ENCODE data around the gene ARL17B. TPM values are rescaled to one million over a fixed set of nuclear protein-coding genes. Genes with fewer than 3 reads are reported as not detected.
A peak's percentile ranks its signal among the peaks of the same experiment; 100 is the strongest.
"Not testable (repeated sequence)": the region's sequence is repeated elsewhere in the genome, so short reads cannot be mapped to it uniquely, and the experiment has no call there.

ARL17B gene
- total and polyA plus RNA-seq, 9 donors, result 4.4 to 10.6 (median 7.1) TPM

- not testable (repeated sequence) for H3K9me3 ChIP-seq (replicated peaks; ENCODE audit: control insufficient read depth, low read depth, low read length); H3K4me3 ChIP-seq (ENCODE audit: low read length); H3K27ac ChIP-seq (ENCODE audit: low read length); H3K4me1 ChIP-seq (ENCODE audit: control insufficient read depth, insufficient read depth, low read length); H3K36me3 ChIP-seq (ENCODE audit: control insufficient read depth, insufficient read depth, low read length); H3K27me3 ChIP-seq (ENCODE audit: control insufficient read depth, insufficient read depth, low read length); DNase-seq
- no CpG with 5 or more reads among the region's 8 CpGs for WGBS (ENCODE audit: insufficient coverage)
These were observed 107.8 kb downstream of the ARL17B start for GRCh38 chr17:46253722-46254121.

- not testable (repeated sequence) for DNase-seq; H3K4me1 ChIP-seq (ENCODE audit: control insufficient read depth, insufficient read depth, low read length); H3K36me3 ChIP-seq (ENCODE audit: control insufficient read depth, insufficient read depth, low read length); H3K27ac ChIP-seq (ENCODE audit: low read length); H3K9me3 ChIP-seq (replicated peaks; ENCODE audit: control insufficient read depth, low read depth, low read length); H3K27me3 ChIP-seq (ENCODE audit: control insufficient read depth, insufficient read depth, low read length); H3K4me3 ChIP-seq (ENCODE audit: low read length)
- 89% methylated on average over 7 of the region's 31 CpGs for WGBS (ENCODE audit: insufficient coverage)
These were observed 108.8 kb downstream of the ARL17B start for GRCh38 chr17:46252804-46253203.

DNA sequence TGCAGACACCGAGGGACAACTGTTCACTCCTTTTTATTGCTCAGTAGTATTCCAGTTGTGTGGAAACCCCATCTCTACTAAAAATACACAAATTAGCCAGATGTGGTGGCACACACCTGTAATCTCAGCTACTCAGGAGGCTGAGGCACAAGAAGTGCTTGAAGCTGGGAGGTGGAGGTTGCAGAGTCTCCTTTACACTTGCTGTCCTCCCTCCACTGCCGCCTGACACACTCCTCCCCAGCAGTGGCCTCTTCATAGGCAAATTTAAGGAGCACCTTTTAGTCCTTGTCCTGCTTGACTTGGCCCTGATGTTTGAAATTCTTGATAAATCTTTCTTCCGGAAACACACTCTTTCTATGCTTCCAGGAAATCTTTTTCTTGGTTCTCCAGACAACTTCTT lies 112.4 kb downstream of the ARL17B start:
- not testable (repeated sequence) for H3K27me3 ChIP-seq (ENCODE audit: control insufficient read depth, insufficient read depth, low read length); H3K4me3 ChIP-seq (ENCODE audit: low read length); H3K27ac ChIP-seq (ENCODE audit: low read length); H3K4me1 ChIP-seq (ENCODE audit: control insufficient read depth, insufficient read depth, low read length); DNase-seq; H3K36me3 ChIP-seq (ENCODE audit: control insufficient read depth, insufficient read depth, low read length); H3K9me3 ChIP-seq (replicated peaks; ENCODE audit: control insufficient read depth, low read depth, low read length)
- 100% methylated on average over 1 of the region's 3 CpGs for WGBS (ENCODE audit: insufficient coverage)

- H3K36me3 ChIP-seq (ENCODE audit: control insufficient read depth, insufficient read depth, low read length); H3K9me3 ChIP-seq (replicated peaks; ENCODE audit: control insufficient read depth, low read depth, low read length); H3K27ac ChIP-seq (ENCODE audit: low read length); H3K4me1 ChIP-seq (ENCODE audit: control insufficient read depth, insufficient read depth, low read length); H3K4me3 ChIP-seq (ENCODE audit: low read length); DNase-seq; H3K27me3 ChIP-seq (ENCODE audit: control insufficient read depth, insufficient read depth, low read length): not testable (repeated sequence)
- WGBS (ENCODE audit: insufficient coverage), result 66% methylated on average over 2 of the region's 14 CpGs
These were observed 116.4 kb downstream of the ARL17B start for GRCh38 chr17:46244949-46245768.

DNA sequence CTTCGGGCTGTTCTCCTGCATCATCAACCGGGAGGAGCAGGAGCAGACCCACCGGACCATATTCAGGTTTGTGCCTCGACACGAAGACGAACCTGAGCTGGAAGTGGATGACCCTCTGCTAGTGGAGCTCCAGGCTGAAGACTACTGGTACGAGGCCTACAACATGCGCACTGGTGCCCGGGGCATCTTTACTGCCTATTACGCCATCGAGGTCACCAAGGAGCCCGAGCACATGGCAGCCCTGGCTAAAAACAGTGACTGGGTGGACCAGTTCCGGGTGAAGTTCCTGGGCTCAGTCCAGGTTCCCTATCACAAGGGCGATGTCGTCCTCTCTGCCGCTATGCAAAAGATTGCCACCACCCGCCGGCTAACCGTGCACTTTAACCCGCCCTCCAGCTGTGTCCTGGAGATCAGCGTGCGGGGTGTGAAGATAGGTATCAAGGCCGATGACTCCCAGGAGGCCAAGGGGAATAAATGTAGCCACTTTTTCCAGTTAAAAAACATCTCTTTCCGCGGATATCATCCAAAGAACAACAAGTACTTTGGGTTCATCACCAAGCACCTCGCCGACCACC lies 117.1 kb downstream of the ARL17B start:
- H3K27ac ChIP-seq (ENCODE audit: low read length); DNase-seq; H3K4me3 ChIP-seq (ENCODE audit: low read length); H3K36me3 ChIP-seq (ENCODE audit: control insufficient read depth, insufficient read depth, low read length); H3K4me1 ChIP-seq (ENCODE audit: control insufficient read depth, insufficient read depth, low read length); H3K9me3 ChIP-seq (replicated peaks; ENCODE audit: control insufficient read depth, low read depth, low read length); H3K27me3 ChIP-seq (ENCODE audit: control insufficient read depth, insufficient read depth, low read length): not testable (repeated sequence)
- no CpG with 5 or more reads among the region's 27 CpGs for WGBS (ENCODE audit: insufficient coverage)

DNA sequence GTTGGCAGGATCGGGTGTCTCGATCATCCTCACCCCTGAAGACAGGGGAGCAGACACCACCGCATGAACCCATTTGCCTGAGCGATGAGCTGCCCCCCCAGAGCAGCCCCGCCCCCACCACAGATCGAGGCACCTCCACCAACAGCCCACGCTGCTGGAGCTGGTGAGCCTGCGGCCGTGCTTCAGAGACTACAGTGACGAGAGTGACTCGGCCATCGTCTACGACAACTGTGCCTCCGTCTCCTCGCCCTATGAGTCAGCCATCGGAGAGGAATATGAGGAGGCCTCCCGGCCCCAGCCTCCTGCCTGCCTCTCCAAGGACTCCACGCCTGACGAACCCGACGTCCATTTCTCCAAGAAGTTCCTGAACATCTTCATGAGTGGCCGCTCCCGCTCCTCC lies 117.6 kb downstream of the ARL17B start:
- not testable (repeated sequence) for H3K9me3 ChIP-seq (replicated peaks; ENCODE audit: control insufficient read depth, low read depth, low read length); H3K27ac ChIP-seq (ENCODE audit: low read length); H3K4me3 ChIP-seq (ENCODE audit: low read length); H3K27me3 ChIP-seq (ENCODE audit: control insufficient read depth, insufficient read depth, low read length); DNase-seq; H3K36me3 ChIP-seq (ENCODE audit: control insufficient read depth, insufficient read depth, low read length); H3K4me1 ChIP-seq (ENCODE audit: control insufficient read depth, insufficient read depth, low read length)
- no CpG with 5 or more reads among the region's 23 CpGs for WGBS (ENCODE audit: insufficient coverage)

DNA sequence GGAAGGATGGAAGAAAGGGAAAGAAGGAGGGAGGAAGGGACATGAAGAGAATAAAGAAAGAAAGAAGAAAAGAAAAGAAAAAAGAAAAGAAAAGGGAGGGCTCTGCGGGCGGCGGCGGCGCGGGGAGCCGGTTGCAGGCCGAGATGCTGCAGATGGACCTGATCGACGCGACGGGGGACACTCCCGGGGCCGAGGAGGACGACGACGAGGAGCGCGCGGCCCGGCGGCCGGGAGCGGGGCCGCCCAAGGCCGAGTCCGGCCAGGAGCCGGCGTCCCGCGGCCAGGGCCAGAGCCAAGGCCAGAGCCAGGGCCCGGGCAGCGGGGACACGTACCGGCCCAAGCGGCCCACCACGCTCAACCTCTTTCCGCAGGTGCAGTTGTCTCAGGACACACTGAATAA lies 118.1 kb downstream of the ARL17B start:
- no CpG with 5 or more reads among the region's 38 CpGs for WGBS (ENCODE audit: insufficient coverage)
- not testable (repeated sequence) for H3K27me3 ChIP-seq (ENCODE audit: control insufficient read depth, insufficient read depth, low read length); H3K4me3 ChIP-seq (ENCODE audit: low read length); DNase-seq; H3K9me3 ChIP-seq (replicated peaks; ENCODE audit: control insufficient read depth, low read depth, low read length); H3K27ac ChIP-seq (ENCODE audit: low read length); H3K36me3 ChIP-seq (ENCODE audit: control insufficient read depth, insufficient read depth, low read length); H3K4me1 ChIP-seq (ENCODE audit: control insufficient read depth, insufficient read depth, low read length)

- not testable (repeated sequence) for H3K4me3 ChIP-seq (ENCODE audit: low read length); H3K27me3 ChIP-seq (ENCODE audit: control insufficient read depth, insufficient read depth, low read length); H3K4me1 ChIP-seq (ENCODE audit: control insufficient read depth, insufficient read depth, low read length); H3K27ac ChIP-seq (ENCODE audit: low read length); DNase-seq; H3K36me3 ChIP-seq (ENCODE audit: control insufficient read depth, insufficient read depth, low read length); H3K9me3 ChIP-seq (replicated peaks; ENCODE audit: control insufficient read depth, low read depth, low read length)
- no CpG with 5 or more reads among the region's 8 CpGs for WGBS (ENCODE audit: insufficient coverage)
These were observed 130.2 kb downstream of the ARL17B start for GRCh38 chr17:46231359-46231758.

GRCh38 chr17:46225274-46225794 lies 136.2 kb downstream of the ARL17B start:
- H3K9me3 ChIP-seq (replicated peaks; ENCODE audit: control insufficient read depth, low read depth, low read length); H3K27me3 ChIP-seq (ENCODE audit: control insufficient read depth, insufficient read depth, low read length); H3K27ac ChIP-seq (ENCODE audit: low read length); H3K36me3 ChIP-seq (ENCODE audit: control insufficient read depth, insufficient read depth, low read length); H3K4me1 ChIP-seq (ENCODE audit: control insufficient read depth, insufficient read depth, low read length): not testable (repeated sequence)
- no CpG with 5 or more reads among the region's 22 CpGs for WGBS (ENCODE audit: insufficient coverage)
- peak; percentile 97 for DNase-seq
- peak overlapping the region; percentile 50 for H3K4me3 ChIP-seq (ENCODE audit: low read length)

GRCh38 chr17:46224864-46225263 lies 136.7 kb downstream of the ARL17B start:
- WGBS (ENCODE audit: insufficient coverage), result 0% methylated on average over 11 of the region's 54 CpGs
- peak; percentile 39 for DNase-seq

More at GRCh38 chr17:46224864-46225263, 136.7 kb downstream of the ARL17B start:
- H3K27ac ChIP-seq (ENCODE audit: low read length); H3K36me3 ChIP-seq (ENCODE audit: control insufficient read depth, insufficient read depth, low read length); H3K27me3 ChIP-seq (ENCODE audit: control insufficient read depth, insufficient read depth, low read length); H3K4me1 ChIP-seq (ENCODE audit: control insufficient read depth, insufficient read depth, low read length); H3K9me3 ChIP-seq (replicated peaks; ENCODE audit: control insufficient read depth, low read depth, low read length): not testable (repeated sequence)
- H3K4me3 ChIP-seq (ENCODE audit: low read length), result peak overlapping the region; percentile 50

All from muscle of leg (tissue), 11 donors.